ENCODE data around the gene ANKRD44. TPM values are rescaled to one million over a fixed set of nuclear protein-coding genes. Genes with fewer than 3 reads are reported as not detected.

The ANKRD44 gene
- total RNA-seq, 4 donors from 2014 or later, result 9.1 to 20.8 (median 14.9) TPM

DNA sequence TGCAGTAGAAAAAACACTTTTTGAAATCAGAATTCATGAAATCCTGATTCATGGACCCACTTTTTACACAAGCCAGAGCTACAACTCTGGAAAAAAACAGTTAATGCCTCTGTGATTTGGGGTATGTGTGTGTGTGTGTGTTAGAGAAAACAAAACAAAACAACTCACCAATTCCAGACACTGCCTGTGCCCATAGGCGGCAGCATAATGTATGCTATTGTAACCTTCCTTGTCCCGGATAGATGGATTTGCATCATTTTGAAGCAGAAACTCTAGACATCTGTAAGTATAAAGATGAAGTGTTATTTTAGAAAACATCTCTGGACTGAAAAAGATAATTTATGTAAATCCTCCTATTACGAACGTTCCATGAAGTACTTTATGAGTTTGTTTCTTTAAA is 232.0 kb downstream of the ANKRD44 start:
- no peak overlapping the region for H3K4me3 ChIP-seq (ENCODE audit: low read depth, poor library complexity, severe bottlenecking)
- TF ChIP-seq, protein P1, sequence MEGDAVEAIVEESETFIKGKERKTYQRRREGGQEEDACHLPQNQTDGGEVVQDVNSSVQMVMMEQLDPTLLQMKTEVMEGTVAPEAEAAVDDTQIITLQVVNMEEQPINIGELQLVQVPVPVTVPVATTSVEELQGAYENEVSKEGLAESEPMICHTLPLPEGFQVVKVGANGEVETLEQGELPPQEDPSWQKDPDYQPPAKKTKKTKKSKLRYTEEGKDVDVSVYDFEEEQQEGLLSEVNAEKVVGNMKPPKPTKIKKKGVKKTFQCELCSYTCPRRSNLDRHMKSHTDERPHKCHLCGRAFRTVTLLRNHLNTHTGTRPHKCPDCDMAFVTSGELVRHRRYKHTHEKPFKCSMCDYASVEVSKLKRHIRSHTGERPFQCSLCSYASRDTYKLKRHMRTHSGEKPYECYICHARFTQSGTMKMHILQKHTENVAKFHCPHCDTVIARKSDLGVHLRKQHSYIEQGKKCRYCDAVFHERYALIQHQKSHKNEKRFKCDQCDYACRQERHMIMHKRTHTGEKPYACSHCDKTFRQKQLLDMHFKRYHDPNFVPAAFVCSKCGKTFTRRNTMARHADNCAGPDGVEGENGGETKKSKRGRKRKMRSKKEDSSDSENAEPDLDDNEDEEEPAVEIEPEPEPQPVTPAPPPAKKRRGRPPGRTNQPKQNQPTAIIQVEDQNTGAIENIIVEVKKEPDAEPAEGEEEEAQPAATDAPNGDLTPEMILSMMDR (IDR thresholded peaks at IDR 0.05), result no peak
- TF ChIP-seq POLR2A (IDR thresholded peaks at IDR 0.05), result no peak
- 83 to 90% methylated on average over 4 of the region's 4 CpGs for WGBS, 2 donors
- no peak for DNase-seq (ENCODE audit: low spot score in 2 of 2)
- intact Hi-C loops (cut with DNase I; ENCODE audit: low total_unique reads), result no loop called here

DNA sequence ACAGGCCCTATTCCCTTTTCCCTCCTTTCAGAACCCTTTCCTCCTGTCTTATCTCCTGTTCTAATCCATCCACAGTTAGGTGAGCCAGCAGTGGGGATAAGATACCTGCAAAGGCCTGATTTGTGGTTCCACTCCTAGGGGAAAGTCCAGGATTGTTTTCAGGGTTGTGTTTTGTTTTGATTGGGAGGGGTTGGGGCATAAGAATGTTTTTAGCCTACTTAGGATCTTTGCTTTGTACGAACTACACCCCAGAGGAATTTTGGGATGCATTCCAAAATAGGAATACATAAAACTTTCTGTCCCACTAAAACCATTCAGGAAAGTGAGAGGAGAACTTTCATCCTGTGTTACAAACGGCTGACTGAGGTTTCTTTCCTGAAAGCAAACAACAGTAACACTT is 233.2 kb downstream of the ANKRD44 start:
- WGBS, 2 donors, result 46 to 51% methylated on average over 2 of the region's 2 CpGs
- TF ChIP-seq, protein P1 (IDR thresholded peaks at IDR 0.05), result no peak
- TF ChIP-seq POLR2A (IDR thresholded peaks at IDR 0.05), result no peak
- DNase-seq (ENCODE audit: low spot score in 2 of 2), result no peak
- intact Hi-C loops (cut with DNase I; ENCODE audit: low total_unique reads), result no loop called here
- H3K4me3 ChIP-seq (ENCODE audit: low read depth, poor library complexity, severe bottlenecking), result no peak overlapping the region

DNA sequence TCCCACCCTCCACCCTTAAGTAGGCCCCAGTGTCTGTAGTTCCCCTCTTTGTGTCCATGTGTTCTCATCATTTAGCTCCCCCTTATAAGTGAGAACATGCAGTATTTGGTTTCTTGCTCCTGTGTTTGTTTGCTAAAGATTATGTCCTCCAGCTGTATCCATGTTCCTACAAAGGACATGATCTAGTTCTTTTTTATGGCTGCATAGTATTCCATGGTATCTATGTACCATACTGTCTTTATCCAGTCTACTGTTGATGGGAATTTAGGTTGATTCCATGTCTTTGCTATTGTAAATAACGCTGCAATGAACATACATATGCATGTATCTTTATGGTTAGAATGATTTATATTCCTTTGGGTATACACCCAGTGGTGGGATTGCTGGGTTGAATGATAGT is 233.9 kb downstream of the ANKRD44 start:
- WGBS, 2 donors, result 0 to 4% methylated on average over 1 of the region's 1 CpG
- no peak overlapping the region for H3K4me3 ChIP-seq (ENCODE audit: low read depth, poor library complexity, severe bottlenecking)
- no peak for TF ChIP-seq POLR2A (IDR thresholded peaks at IDR 0.05)
- TF ChIP-seq, protein P1 (IDR thresholded peaks at IDR 0.05), result no peak
- DNase-seq (ENCODE audit: low spot score in 2 of 2), result no peak
- intact Hi-C loops (cut with DNase I; ENCODE audit: low total_unique reads), result no loop called here

DNA sequence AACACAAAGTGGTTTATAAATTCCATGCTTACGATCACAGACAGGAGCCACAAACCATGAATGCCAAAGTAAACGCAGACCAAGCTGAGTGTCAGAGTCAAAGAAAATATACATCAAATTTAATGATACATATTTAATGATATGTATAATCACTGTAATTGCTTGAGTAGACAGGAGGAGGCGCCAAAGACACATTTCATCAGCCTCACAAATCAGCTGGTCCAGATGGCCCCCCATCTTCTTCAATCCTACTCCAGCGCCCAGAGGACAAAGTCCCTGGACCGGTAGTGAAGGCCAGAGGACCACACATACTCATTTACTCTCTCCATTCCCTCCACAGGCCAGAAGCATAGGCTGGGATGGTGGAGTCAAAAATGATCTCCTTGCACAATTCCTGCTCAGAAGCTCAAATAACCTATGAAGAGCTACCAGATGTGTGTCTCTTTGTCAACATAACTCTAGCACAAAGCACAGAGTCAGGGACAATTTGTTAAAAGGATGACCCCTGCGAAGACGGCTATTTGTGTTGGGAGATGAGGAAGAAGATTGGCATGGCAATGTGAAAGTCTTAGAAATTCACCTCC is 234.7 kb downstream of the ANKRD44 start:
- H3K4me3 ChIP-seq (ENCODE audit: low read depth, poor library complexity, severe bottlenecking), result no peak overlapping the region
- intact Hi-C loops (cut with DNase I; ENCODE audit: low total_unique reads), result no loop called here
- no peak for DNase-seq (ENCODE audit: low spot score in 2 of 2)
- 89 to 91% methylated on average over 7 of the region's 7 CpGs for WGBS, 2 donors
- no peak for TF ChIP-seq POLR2A (IDR thresholded peaks at IDR 0.05)
- TF ChIP-seq, protein P1 (IDR thresholded peaks at IDR 0.05), result no peak

DNA sequence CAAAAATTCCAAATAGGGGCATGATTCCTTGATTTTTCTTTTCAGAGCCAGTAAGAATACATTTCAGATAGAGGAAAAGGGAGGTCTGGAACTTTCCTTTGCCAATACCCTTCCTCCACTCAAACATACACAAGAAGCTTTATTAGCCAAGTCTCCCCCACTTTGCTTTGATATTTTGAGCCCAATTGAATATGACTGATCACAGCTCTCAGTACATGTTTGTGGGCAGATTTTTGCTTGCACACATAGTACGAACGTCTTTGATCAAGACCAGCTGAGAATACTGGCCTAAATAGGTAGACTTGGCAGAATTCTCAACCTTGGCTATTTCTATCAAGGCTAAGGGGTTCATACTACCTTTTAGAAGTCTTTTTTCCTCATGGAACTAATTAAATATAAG is 235.3 kb downstream of the ANKRD44 start:
- no peak for TF ChIP-seq POLR2A (IDR thresholded peaks at IDR 0.05)
- TF ChIP-seq, protein P1 (IDR thresholded peaks at IDR 0.05), result no peak
- DNase-seq (ENCODE audit: low spot score in 2 of 2), result no peak
- WGBS, 2 donors, result 76 to 77% methylated on average over 2 of the region's 2 CpGs
- no peak overlapping the region for H3K4me3 ChIP-seq (ENCODE audit: low read depth, poor library complexity, severe bottlenecking)
- intact Hi-C loops (cut with DNase I; ENCODE audit: low total_unique reads), result no loop called here
